CD14-positive monocyte (primary cell): Measurements from ENCODE around the gene DISP2. TPM values are rescaled to one million over a fixed set of nuclear protein-coding genes. Genes with fewer than 3 reads are reported as not detected.

Source experiments
- DNase-seq, 3 donors: peaks; one replicate each; pipeline ENCODE4 v3.0.0-alpha.2; 2011 to 2022
- H2AFZ ChIP-seq: 2 replicates; pipeline ENCODE4 v1.6.0; 2012; ENCODE audit warnings: mild to moderate bottlenecking, low read depth, low read length, inconsistent platforms; ENCODE audit not compliant: insufficient read depth, poor library complexity, severe bottlenecking
- H3K27ac ChIP-seq, 2 donors: 1 replicate in 1 of 2; 2 replicates in 1 of 2; pipeline ENCODE4 v1.5.1; 2012 to 2013; ENCODE audit warnings: low read length in 2 of 2, control low read depth in 1 of 2, inconsistent platforms in 1 of 2, low read depth in 1 of 2, mild to moderate bottlenecking in 1 of 2
- H3K27me3 ChIP-seq, 2 donors: one replicate each; pipeline versions ENCODE4 v1.6.0 to v1.6.1; 2011 to 2013; ENCODE audit warnings: low read length in 2 of 2; ENCODE audit not compliant: control insufficient read depth in 2 of 2, insufficient read depth in 2 of 2
- H3K36me3 ChIP-seq, 2 donors: replicated peaks in 1 of 2; 1 replicate in 1 of 2; 2 replicates in 1 of 2; pipeline versions ENCODE4 v1.5.1 to v1.6.1; 2012 to 2013; ENCODE audit warnings: low read length in 2 of 2, control low read depth in 1 of 2, inconsistent platforms in 1 of 2, mild to moderate bottlenecking in 1 of 2; ENCODE audit not compliant: insufficient read depth in 2 of 2, control insufficient read depth in 1 of 2
- H3K4me1 ChIP-seq, 2 donors: 1 replicate in 1 of 2; 2 replicates in 1 of 2; pipeline versions ENCODE4 v1.5.1 to v1.6.1; 2012 to 2013; ENCODE audit warnings: low read length in 2 of 2, control low read depth in 1 of 2, inconsistent platforms in 1 of 2, mild to moderate bottlenecking in 1 of 2, moderate library complexity in 1 of 2; ENCODE audit not compliant: insufficient read depth in 2 of 2, control insufficient read depth in 1 of 2
- H3K4me2 ChIP-seq: replicated peaks from 2 replicates; pipeline ENCODE3; 2012; ENCODE audit warnings: low read length, moderate library complexity, mild to moderate bottlenecking; ENCODE audit not compliant: poor library complexity, severe bottlenecking; ENCODE audit errors: extremely low read depth
- H3K4me3 ChIP-seq, 3 experiments: fragments of 200-600 bp in 1 of 3; sonication (generic) in 1 of 3; replicated peaks in 1 of 3; 1 replicate in 2 of 3; 2 replicates in 1 of 3; pipeline ENCODE4 v1.5.1; 2011 to 2013; ENCODE audit warnings: low read length in 3 of 3, mild to moderate bottlenecking in 3 of 3, control low read depth in 2 of 3, low read depth in 2 of 3, inconsistent platforms in 1 of 3, moderate library complexity in 1 of 3
- H3K79me2 ChIP-seq: 2 replicates; pipeline ENCODE4 v1.6.0; 2012; ENCODE audit warnings: mild to moderate bottlenecking, control low read depth, inconsistent platforms, low read length, moderate library complexity; ENCODE audit not compliant: insufficient read depth
- H3K9ac ChIP-seq: 2 replicates; pipeline ENCODE4 v1.6.0; 2017; ENCODE audit warnings: low read length, mild to moderate bottlenecking; ENCODE audit not compliant: insufficient read depth, poor library complexity, severe bottlenecking
- H3K9me3 ChIP-seq, 2 donors: replicated peaks in 1 of 2; 1 replicate in 1 of 2; 2 replicates in 1 of 2; pipeline versions ENCODE4 v1.5.1 to v1.6.1; 2012 to 2013; ENCODE audit warnings: low read length in 2 of 2, control low read depth in 1 of 2; ENCODE audit not compliant: control insufficient read depth in 1 of 2, insufficient read depth in 1 of 2
- H4K20me1 ChIP-seq: 2 replicates; pipeline ENCODE4 v1.6.0; 2012; ENCODE audit warnings: mild to moderate bottlenecking, low read length, control low read depth, moderate library complexity; ENCODE audit not compliant: insufficient read depth
- H3K27ac Mint-ChIP-seq, 7 donors: one replicate each; pipeline ENCODE4 v1.8.0; 2020; ENCODE audit warnings: mild to moderate bottlenecking in 7 of 7, mixed read lengths in 7 of 7, moderate library complexity in 6 of 7, inconsistent platforms in 2 of 7
- H3K27me3 Mint-ChIP-seq, 3 donors: one replicate each; pipeline ENCODE4 v1.8.0; 2021 to 2022; ENCODE audit warnings: low read depth in 3 of 3, mild to moderate bottlenecking in 3 of 3, mixed read lengths in 3 of 3, moderate library complexity in 3 of 3, inconsistent platforms in 1 of 3
- H3K36me3 Mint-ChIP-seq, 2 donors: one replicate each; pipeline ENCODE4 v1.8.0; 2020; ENCODE audit warnings: mixed read lengths in 2 of 2, inconsistent platforms in 1 of 2, mild to moderate bottlenecking in 1 of 2
- H3K4me1 Mint-ChIP-seq: one replicate; pipeline ENCODE4 v1.8.0; 2020; ENCODE audit warnings: mild to moderate bottlenecking, mixed read lengths
- H3K4me3 Mint-ChIP-seq, 2 donors: one replicate each; pipeline ENCODE4 v1.8.0; 2020; ENCODE audit warnings: mild to moderate bottlenecking in 2 of 2, mixed read lengths in 2 of 2, moderate library complexity in 1 of 2
- H3K9me3 Mint-ChIP-seq, 7 donors: one replicate each; pipeline ENCODE4 v1.8.0; 2020 to 2022; ENCODE audit warnings: mixed read lengths in 7 of 7, mild to moderate bottlenecking in 6 of 7, moderate library complexity in 6 of 7, inconsistent platforms in 2 of 7
- WGBS: methylation state at CpG from one replicate; pipeline ENCODE4 v1.1.5; 2013; ENCODE audit warnings: missing lambda C conversion rate; ENCODE audit not compliant: insufficient coverage; 5-methylcytosine and 5-hydroxymethylcytosine counted together
- intact Hi-C, 2 donors: fragments of 100-400 bp; cut with micrococcal nuclease; formaldehyde crosslinking; loops; one replicate each; pipeline versions ENCODE4 v1.15.0 to v1.15.1; 2023
- polyA plus RNA-seq, 3 donors: library from polyadenylated mRNA; depleted of rRNA in 1 of 3; unstranded in 2 of 3; stranded (reverse) in 1 of 3; fragments of 300-500 nt in 2 of 3; fragments of >200 nt in 1 of 3; fragmentation: Illumina TruSeq in 2 of 3; gene quantifications; 1 replicate in 2 of 3; 2 replicates in 1 of 3; pipeline ENCODE4 v1.2.3, GENCODE V29; 2012 to 2021
- TF ChIP-seq, protein P1 (sequence below): fragments of 200-600 bp; IDR thresholded peaks from one replicate; pipeline ENCODE4 v1.8.0; 2022; ENCODE audit warnings: antibody characterized with exemption, mild to moderate bottlenecking

Gene DISP2
- polyA plus RNA-seq, 3 donors, result 0.01 TPM; not detected in 1

DNA sequence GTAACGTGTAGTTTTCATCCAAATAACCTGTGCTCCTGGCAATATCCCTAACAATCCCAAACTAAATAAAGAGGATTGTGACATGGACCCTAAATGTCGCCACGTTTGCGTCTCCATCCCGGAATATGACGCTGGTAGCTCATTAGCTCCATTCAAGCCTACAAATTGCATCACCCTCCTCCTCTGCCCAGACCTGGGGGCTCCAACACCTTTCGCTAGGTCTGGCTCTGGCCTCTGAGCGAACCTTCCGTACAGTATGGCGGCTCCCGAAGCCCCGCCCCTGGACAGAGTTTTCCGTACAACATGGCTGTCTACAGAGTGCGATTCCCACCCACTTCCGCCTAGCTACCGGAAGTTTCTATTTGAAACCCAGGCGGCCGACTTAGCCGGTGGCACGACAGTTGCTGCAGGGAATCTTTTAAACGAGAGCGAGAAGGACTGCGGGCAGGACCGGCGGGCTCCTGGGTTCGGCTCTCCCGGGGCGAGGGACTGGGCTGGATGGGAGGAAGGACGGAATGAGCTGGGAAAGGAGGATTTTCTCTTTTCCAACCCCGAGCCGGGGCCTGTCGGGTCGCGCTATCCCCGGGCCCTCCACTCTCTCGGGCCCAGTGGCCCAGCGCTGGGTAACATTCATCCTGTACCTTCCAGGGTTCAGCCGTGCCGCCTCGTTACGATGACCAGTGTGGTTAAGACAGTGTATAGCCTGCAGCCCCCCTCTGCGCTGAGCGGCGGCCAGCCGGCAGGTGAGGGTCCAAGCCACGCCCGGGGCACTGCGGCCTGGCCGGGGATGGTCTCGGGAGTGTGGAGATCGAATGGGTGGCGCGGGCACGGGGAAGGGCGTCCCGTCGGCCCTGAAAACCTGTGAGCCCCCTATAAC lies 24.8 kb downstream of the DISP2 start, which contains the start of gene KNSTRN:
KNSTRN (plus strand) TSS at position 142 of the 877 bp plus-strand sequence; CDS start at position 257, 115 bp downstream.
- peak within 1 kb of the TSS; percentile 68 to 92 (median 85) for H3K27ac Mint-ChIP-seq
- peak; percentile 89 to 93 (median 90) for DNase-seq
- H3K9me3 Mint-ChIP-seq, result no peaks in the 10 kb centered on the region
- Histone ChIP-seq H3K79me2 (peaks cover 49% of the 10 kb centered on the region), H2AFZ (peak within 1 kb of the TSS; percentile 90), H3K27ac (peak within 1 kb of the TSS; percentile 26 to 79), H3K36me3 (peaks cover 13 to 15% of the 10 kb centered on the region in 2 donors), H3K4me1 (peaks cover 43 to 47% of the 10 kb centered on the region in 2 donors), H4K20me1 (no peaks in the 10 kb centered on the region), H3K9ac (peak within 1 kb of the TSS; percentile 85), H3K4me3 (peak within 1 kb of the TSS; percentile 77 to 97 (median 89)), H3K27me3 (no peaks in the 10 kb centered on the region), H3K4me2 (peak within 1 kb of the TSS; percentile 94), H3K9me3 (no peaks in the 10 kb centered on the region)
- H3K4me3 Mint-ChIP-seq, result peak within 1 kb of the TSS; percentile 93 to 95
- H3K4me1 Mint-ChIP-seq, result peaks cover 44% of the 10 kb centered on the region
- intact Hi-C loops, result no loop called here
- peaks cover 0 to 2% (median 0%) of the 10 kb centered on the region in 3 donors for H3K27me3 Mint-ChIP-seq
- TF ChIP-seq, protein P1, sequence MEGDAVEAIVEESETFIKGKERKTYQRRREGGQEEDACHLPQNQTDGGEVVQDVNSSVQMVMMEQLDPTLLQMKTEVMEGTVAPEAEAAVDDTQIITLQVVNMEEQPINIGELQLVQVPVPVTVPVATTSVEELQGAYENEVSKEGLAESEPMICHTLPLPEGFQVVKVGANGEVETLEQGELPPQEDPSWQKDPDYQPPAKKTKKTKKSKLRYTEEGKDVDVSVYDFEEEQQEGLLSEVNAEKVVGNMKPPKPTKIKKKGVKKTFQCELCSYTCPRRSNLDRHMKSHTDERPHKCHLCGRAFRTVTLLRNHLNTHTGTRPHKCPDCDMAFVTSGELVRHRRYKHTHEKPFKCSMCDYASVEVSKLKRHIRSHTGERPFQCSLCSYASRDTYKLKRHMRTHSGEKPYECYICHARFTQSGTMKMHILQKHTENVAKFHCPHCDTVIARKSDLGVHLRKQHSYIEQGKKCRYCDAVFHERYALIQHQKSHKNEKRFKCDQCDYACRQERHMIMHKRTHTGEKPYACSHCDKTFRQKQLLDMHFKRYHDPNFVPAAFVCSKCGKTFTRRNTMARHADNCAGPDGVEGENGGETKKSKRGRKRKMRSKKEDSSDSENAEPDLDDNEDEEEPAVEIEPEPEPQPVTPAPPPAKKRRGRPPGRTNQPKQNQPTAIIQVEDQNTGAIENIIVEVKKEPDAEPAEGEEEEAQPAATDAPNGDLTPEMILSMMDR, result no peak
- WGBS, result 9% methylated on average over 47 of the region's 57 CpGs
- peaks cover 17% of the 10 kb centered on the region in 2 donors for H3K36me3 Mint-ChIP-seq

DNA sequence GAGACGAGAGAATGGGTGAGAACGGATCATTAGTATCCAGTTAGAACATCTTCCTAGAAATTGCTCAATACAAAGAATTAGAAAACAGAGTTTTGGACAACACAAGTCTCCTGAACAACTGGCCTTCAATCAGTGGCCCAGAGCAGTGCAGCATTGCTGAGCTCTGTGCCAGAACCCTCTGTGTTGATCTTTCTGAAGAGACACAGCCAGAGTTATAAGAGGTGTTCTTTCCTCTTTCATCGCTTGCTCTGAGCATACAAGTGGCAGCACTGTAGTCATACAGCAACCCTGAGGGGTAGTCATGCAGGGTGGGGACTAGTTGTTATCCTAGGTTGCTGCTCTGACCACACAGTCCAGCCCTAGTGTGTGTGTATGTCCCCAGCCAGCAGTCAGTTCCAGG lies 28.5 kb downstream of the DISP2 start:
- Histone ChIP-seq H3K27ac (peak overlapping the region in 1 of 2 donors; percentile 34), H3K27me3 (no peaks in the 10 kb centered on the region), H3K9ac (no peak overlapping the region), H4K20me1 (no peaks in the 10 kb centered on the region), H3K79me2 (peaks cover 49% of the 10 kb centered on the region), H2AFZ (no peak overlapping the region), H3K4me1 (peaks cover 58 to 63% of the 10 kb centered on the region in 2 donors), H3K4me3 (no peak overlapping the region), H3K36me3 (peaks cover 19 to 26% of the 10 kb centered on the region in 2 donors), H3K4me2 (no peak overlapping the region), H3K9me3 (no peaks in the 10 kb centered on the region)
- WGBS, result 100% methylated on average over 1 of the region's 3 CpGs
- no peak for DNase-seq
- intact Hi-C loops, result no loop called here
- Mint-ChIP-seq H3K27me3 (peaks cover 0 to 2% (median 0%) of the 10 kb centered on the region in 3 donors), H3K27ac (peak overlapping the region in 3 of 7 donors; percentile 9 to 60 (median 41)), H3K4me1 (peaks cover 59% of the 10 kb centered on the region), H3K4me3 (no peak overlapping the region), H3K9me3 (peaks cover 0 to 2% (median 0%) of the 10 kb centered on the region in 7 donors), H3K36me3 (peaks cover 33 to 39% of the 10 kb centered on the region in 2 donors)
- TF ChIP-seq, protein P1, result no peak
